Stimulated activated naive B cell treated with anti-CD40 and anti-IgM and Interleukin-4, amounts not matched to agents 10 μg/mL and 1 μg/mL and 100 μg/mL, for 72 hours (primary cell): ENCODE results near the gene TARM1.
"Not testable (repeated sequence)": the region's sequence is repeated elsewhere in the genome, so short reads cannot be mapped to it uniquely, and the experiment has no call there.

ENCODE experiments used
- ATAC-seq, 2 donors: fragments of 150-1000 bp; cut with Tn5 transposase; replicated peaks; 2 replicates each; pipeline ENCODE4 v1.10.0; 2021; ENCODE audit warnings: moderate library complexity in 1 of 2
- DNase-seq: peaks from one replicate; pipeline ENCODE4 v3.0.0; 2021
- H3K27ac Mint-ChIP-seq: one replicate; pipeline ENCODE4 v1.8.0; 2022; ENCODE audit warnings: mild to moderate bottlenecking, mixed read lengths
- H3K27me3 Mint-ChIP-seq, 2 donors: one replicate each; pipeline ENCODE4 v1.8.0; 2022; ENCODE audit warnings: mixed read lengths in 2 of 2
- H3K36me3 Mint-ChIP-seq, 2 donors: one replicate each; pipeline ENCODE4 v1.8.0; 2022; ENCODE audit warnings: mixed read lengths in 2 of 2, mild to moderate bottlenecking in 1 of 2
- H3K4me1 Mint-ChIP-seq, 2 donors: one replicate each; pipeline ENCODE4 v1.8.0; 2022; ENCODE audit warnings: mixed read lengths in 2 of 2, mild to moderate bottlenecking in 1 of 2
- H3K4me3 Mint-ChIP-seq, 2 donors: one replicate each; pipeline ENCODE4 v1.8.0; 2022; ENCODE audit warnings: mild to moderate bottlenecking in 2 of 2, mixed read lengths in 2 of 2, moderate library complexity in 1 of 2
- H3K9me3 Mint-ChIP-seq, 2 donors: one replicate each; pipeline ENCODE4 v1.8.0; 2022; ENCODE audit warnings: mixed read lengths in 2 of 2, mild to moderate bottlenecking in 1 of 2

Gene TARM1

DNA sequence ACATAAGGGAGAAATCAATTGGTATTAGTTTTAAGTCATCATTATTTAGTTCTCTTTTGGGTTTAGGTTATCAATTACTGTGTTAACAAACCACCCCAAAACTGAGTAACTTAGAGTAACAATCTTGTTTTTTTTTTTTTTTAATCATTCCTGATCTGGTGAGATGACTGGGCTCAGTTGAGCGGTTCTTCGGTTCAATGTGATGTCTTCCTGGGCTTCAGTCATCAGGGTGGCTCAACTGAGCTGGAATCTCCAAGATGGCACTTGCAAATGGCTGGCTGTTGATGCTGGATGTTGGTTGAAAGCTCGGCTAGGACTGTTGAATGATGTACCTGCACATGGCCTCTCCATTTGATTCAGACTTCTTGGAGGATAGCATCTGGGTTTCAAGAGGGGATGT, 3.2 kb upstream of the TARM1 start:
- peaks cover under 1 to 18% of the 10 kb centered on the region in 2 donors for H3K27me3 Mint-ChIP-seq
- no peak overlapping the region for H3K4me3 Mint-ChIP-seq
- no peak for ATAC-seq
- DNase-seq, result no peak
- H3K36me3 Mint-ChIP-seq, result no peaks in the 10 kb centered on the region
- H3K27ac Mint-ChIP-seq, result no peak overlapping the region
- H3K4me1 Mint-ChIP-seq, result no peaks in the 10 kb centered on the region
- H3K9me3 Mint-ChIP-seq, result peaks cover 4 to 12% of the 10 kb centered on the region in 2 donors

DNA sequence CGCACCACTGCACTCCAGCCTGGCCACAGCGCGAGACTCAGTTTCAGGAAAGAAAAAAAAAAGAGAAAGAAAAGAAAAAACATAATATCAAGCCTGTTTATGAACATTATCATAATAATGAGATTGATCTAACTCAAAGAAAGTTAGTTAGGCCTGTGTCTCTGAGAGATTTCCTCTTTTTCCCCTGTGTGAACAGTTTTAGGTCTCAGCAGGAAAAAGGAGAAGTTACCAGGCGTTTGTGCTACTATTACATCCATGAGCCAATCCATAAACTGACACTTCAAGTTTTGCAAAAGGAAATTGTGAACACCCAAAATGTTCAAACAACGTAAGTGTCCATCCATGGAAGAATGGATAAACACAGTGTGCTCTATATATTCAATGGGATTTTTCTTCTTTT, 3.8 kb downstream of the TARM1 start:
- H3K36me3 Mint-ChIP-seq, result no peaks in the 10 kb centered on the region
- ATAC-seq (no peak), DNase-seq (no peak)
- no peak overlapping the region for H3K27ac Mint-ChIP-seq
- peaks cover 0 to 11% of the 10 kb centered on the region in 2 donors for H3K27me3 Mint-ChIP-seq
- no peak overlapping the region for H3K4me3 Mint-ChIP-seq
- peaks cover 4 to 10% of the 10 kb centered on the region in 2 donors for H3K9me3 Mint-ChIP-seq
- H3K4me1 Mint-ChIP-seq, result no peaks in the 10 kb centered on the region

DNA sequence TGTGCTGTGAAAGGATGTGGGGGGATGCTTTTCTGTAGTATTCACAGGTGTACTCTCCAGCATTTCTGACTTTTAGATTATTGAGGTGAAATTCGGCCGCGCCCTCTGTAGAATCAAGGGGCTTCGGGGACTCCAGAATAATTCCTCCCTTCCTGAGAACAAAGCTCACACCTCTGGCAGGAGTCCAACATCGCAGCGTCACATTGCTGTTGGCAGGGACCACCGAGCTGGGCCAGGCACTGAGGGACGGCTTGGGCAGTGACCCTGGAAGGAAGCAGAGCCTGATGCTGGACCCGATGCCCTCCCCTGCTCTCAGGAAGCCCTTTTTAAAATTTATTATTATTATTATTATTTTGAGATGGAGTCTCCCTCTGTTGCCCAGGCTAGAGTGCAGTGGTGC, 6.3 kb downstream of the TARM1 start:
- DNase-seq (no peak), ATAC-seq (no peak)
- peaks cover 0 to 11% of the 10 kb centered on the region in 2 donors for H3K27me3 Mint-ChIP-seq
- H3K27ac Mint-ChIP-seq, result no peak overlapping the region
- no peaks in the 10 kb centered on the region for H3K36me3 Mint-ChIP-seq
- no peak overlapping the region for H3K4me3 Mint-ChIP-seq
- no peaks in the 10 kb centered on the region for H3K4me1 Mint-ChIP-seq
- peaks cover 2 to 4% of the 10 kb centered on the region in 2 donors for H3K9me3 Mint-ChIP-seq

DNA sequence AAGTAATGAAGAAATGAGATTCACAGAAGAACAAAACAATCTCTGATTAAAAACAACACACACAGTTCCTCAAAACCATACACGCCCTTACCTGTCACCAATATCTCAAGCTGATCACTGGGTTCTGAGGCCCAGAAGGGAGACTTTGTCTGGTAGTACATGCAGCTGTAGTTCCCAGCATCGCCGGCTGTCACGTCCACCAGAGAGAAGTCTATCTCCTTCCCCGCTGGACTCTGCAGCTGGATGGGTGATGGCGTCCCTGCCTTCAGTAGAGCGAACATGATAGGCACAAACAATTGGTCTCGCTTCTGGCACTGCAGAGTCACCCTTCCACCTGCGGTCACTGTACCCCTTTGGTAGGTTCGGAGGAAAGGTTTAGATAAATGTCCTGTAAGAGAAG, 7.3 kb downstream of the TARM1 start:
- no peak for ATAC-seq
- DNase-seq, result no peak
- Mint-ChIP-seq H3K27me3 (peaks cover 6 to 7% of the 10 kb centered on the region in 2 donors), H3K4me1 (no peaks in the 10 kb centered on the region), H3K27ac (no peak overlapping the region), H3K4me3 (no peak overlapping the region), H3K36me3 (peaks cover 0 to 5% of the 10 kb centered on the region in 2 donors), H3K9me3 (peaks cover 0 to 5% of the 10 kb centered on the region in 2 donors)

DNA sequence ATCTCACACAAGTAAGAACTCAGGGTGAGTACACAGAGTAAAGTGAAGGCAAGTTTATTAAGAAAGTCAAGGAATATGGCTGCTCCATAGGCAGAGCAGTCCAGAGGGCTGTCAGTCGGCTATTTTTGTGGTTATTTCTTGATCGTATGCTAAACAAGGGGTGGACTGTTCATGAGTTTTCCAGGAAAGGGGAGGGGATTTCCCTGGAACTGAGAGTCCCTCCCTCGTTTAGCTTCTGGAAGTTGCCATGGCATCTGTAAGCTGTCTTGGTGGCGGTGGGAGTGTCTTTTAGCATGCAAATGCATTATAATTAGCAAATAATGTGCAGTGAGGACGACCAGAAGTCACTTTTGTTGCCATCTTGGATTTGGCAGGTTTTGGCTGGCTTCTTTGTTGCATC, 11.7 kb downstream of the TARM1 start:
- Mint-ChIP-seq H3K27ac (no peak overlapping the region), H3K4me1 (no peaks in the 10 kb centered on the region), H3K36me3 (peaks cover 0 to 5% of the 10 kb centered on the region in 2 donors), H3K9me3 (peaks cover 0 to 5% of the 10 kb centered on the region in 2 donors), H3K27me3 (peaks cover 6 to 18% of the 10 kb centered on the region in 2 donors), H3K4me3 (no peak overlapping the region)
- ATAC-seq (no peak), DNase-seq (no peak)

DNA sequence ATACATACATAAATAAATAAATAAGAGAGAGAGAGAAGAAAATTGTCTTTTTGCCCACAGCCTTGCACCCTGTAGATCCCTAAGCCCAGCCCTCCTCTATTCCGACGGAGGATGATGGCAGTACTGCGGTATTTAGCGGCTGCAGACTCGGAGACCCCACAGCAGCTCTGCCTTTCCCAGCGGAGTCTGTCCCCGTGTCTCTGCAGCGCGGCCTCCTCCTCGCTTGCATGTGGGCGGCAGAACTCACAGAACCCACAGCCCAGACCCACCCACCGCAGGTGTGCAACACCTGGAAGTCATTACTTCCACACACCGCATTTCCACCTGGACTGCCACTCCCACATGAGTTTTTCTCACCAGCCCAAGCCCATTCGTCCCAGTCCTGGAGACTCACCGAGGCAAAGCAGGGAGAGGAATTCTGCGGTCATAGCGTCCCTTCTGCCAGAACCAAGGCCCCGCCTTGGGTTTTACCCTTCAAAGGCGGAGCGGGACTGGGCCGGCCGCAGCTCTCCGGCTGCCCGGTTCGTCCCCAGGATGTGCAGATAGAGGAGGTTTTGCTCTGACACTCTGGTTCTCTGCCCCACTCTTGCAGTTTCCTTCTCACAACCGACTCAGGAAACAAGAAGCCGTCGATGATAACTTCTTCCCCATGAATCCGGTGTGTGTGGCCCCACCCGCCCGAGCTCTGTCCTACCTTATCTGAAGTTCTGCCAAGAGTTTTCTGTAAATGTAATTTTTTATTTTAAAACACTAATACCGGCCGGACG, 17.6 kb downstream of the TARM1 start, which contains the start of gene VSTM1:
Gene VSTM1, minus strand, starts transcription at position 548 of the 767 bp plus-strand sequence. Its CDS starts 120 bp downstream, at position 428.
- Mint-ChIP-seq H3K36me3 (no peaks in the 10 kb centered on the region), H3K4me3 (no peak within 1 kb of the TSS), H3K27me3 (peaks cover 24 to 46% of the 10 kb centered on the region in 2 donors), H3K27ac (no peak within 1 kb of the TSS), H3K9me3 (no peaks in the 10 kb centered on the region), H3K4me1 (no peaks in the 10 kb centered on the region)
- no peak for ATAC-seq
- DNase-seq, result no peak

DNA sequence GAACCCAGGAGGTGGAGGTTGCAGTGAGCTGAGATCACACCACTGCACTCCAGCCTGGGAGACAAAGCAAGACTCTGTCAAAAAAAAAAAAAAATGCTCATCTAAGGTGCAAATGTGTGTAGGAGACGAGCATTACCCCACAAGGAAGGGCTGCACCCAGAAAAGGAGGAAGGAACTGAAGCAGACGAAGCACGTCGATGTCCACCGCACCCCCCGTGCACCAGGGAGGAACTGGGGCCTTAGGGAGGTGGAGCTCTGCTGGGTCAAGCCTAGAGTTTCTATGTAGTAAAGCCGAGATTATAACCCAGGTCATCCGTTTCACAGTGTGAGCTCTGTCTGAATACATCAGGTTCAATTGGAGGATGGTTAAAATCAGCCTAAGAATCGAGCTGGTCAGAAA, 18.5 kb downstream of the TARM1 start:
- H3K4me3 Mint-ChIP-seq, result no peak overlapping the region
- H3K4me1 Mint-ChIP-seq, result no peaks in the 10 kb centered on the region
- no peak overlapping the region for H3K27ac Mint-ChIP-seq
- peaks cover 24 to 46% of the 10 kb centered on the region in 2 donors for H3K27me3 Mint-ChIP-seq
- no peak for ATAC-seq
- no peaks in the 10 kb centered on the region for H3K36me3 Mint-ChIP-seq
- no peak for DNase-seq
- no peaks in the 10 kb centered on the region for H3K9me3 Mint-ChIP-seq

DNA sequence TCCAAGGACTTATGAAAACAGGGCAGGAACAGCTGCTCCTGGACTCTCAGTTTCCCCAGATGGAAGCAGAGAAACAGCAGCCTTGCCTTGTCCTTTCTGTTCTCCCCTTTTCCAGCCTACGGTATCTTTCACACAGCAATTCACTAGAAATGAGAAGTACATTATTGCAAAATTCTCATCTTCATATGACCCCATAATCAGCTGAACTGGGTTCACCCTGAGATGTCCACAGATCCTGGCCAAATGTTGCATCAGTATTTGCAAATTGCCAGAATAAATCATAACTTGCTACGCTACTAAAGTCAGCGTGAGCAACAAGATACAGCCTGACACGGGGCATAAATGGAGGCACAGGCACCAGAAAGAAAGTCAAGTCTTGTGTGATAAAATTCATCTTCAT, 33.5 kb downstream of the TARM1 start:
- Mint-ChIP-seq H3K36me3 (peaks cover 0 to 2% of the 10 kb centered on the region in 2 donors), H3K4me1 (no peaks in the 10 kb centered on the region), H3K4me3 (no peak overlapping the region), H3K9me3 (peaks cover 0 to 8% of the 10 kb centered on the region in 2 donors), H3K27me3 (peaks cover 31 to 34% of the 10 kb centered on the region in 2 donors), H3K27ac (no peak overlapping the region)
- no peak for DNase-seq
- ATAC-seq, result no peak

DNA sequence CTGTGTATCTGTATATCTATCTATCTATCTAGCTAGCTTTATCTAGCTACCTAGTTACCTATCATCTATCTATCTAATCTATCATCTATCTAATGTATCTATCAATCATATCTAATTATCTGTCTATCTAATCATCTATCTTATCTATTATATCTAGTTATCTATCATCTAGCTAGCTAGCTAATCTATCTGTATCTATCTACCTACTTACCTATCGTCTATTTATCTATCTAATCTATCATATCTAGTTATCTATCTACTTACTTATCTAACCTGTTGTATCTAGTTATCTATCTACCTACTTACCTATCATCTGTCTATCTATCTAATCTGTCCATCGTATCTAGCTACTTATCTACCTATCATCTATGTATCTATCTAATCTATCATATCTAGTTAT, 35.4 kb downstream of the TARM1 start:
- H3K4me1 Mint-ChIP-seq, result no peaks in the 10 kb centered on the region
- ATAC-seq (no peak), DNase-seq (no peak)
- H3K27ac Mint-ChIP-seq, result no peak overlapping the region
- H3K36me3 Mint-ChIP-seq, result peaks cover 0 to 2% of the 10 kb centered on the region in 2 donors
- H3K27me3 Mint-ChIP-seq, result peaks cover 36 to 39% of the 10 kb centered on the region in 2 donors
- no peak overlapping the region for H3K4me3 Mint-ChIP-seq
- H3K9me3 Mint-ChIP-seq, result peaks cover 0 to 8% of the 10 kb centered on the region in 2 donors

DNA sequence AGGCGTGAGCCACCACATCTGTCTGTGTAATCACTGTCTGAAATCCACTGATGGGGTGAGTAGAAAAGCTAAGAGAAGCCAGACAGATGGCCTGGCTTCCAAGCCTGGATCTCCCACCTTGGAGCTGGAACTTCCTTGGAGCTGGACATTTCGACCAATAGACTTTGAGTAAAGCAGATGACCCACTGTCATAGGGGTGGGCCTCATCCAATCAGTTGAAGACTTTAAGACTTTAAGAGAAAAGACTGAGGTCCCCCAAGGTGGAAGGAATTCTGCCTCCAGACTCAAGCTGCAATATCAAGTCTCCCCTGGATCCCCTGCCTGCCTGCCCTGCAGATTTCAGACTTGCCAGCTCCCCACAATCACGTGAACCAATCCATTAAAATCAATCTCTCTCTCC, 38.2 kb downstream of the TARM1 start:
- no peaks in the 10 kb centered on the region for H3K4me1 Mint-ChIP-seq
- DNase-seq (no peak), ATAC-seq (no peak)
- H3K27me3 Mint-ChIP-seq, result peaks cover 34 to 35% of the 10 kb centered on the region in 2 donors
- no peak overlapping the region for H3K4me3 Mint-ChIP-seq
- no peak overlapping the region for H3K27ac Mint-ChIP-seq
- H3K9me3 Mint-ChIP-seq, result no peaks in the 10 kb centered on the region
- peaks cover 0 to 2% of the 10 kb centered on the region in 2 donors for H3K36me3 Mint-ChIP-seq

DNA sequence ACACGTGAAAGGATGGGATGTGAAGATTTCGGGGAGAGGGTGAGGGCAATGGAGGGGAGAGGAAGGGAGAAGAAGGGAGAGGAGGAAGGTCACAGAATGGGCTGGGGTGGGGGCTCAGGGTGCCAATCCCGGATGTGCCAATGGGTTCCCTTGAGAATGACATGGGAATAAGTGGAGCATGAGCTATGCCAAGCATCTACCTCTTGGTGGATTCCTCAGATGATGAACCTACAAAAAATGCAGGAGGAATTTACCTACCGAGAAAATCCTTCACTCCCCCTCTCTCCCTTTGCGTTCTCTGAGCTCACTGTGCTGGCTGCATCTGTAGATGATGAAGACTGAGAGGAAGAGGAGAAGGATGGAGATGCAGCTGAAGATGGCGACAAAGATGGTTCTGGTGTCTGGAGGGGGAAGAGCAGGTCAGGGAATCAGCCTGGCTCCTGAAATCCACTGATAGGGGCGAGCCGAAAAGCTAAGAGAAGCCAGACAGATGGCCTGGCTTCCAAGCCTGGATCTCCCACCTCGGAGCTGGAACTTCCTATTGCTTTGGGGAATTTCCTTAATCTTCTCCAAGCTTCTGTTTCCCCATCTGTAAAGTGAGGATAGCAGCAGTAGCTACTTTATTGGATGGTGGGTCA, 39.1 kb downstream of the TARM1 start:
- no peak for DNase-seq
- Mint-ChIP-seq H3K27me3 (peaks cover 34 to 35% of the 10 kb centered on the region in 2 donors), H3K4me1 (no peaks in the 10 kb centered on the region), H3K36me3 (peaks cover 2 to 4% of the 10 kb centered on the region in 2 donors), H3K9me3 (peaks cover 3 to 6% of the 10 kb centered on the region in 2 donors), H3K27ac (no peak overlapping the region), H3K4me3 (no peak overlapping the region)
- ATAC-seq, result no peak

DNA sequence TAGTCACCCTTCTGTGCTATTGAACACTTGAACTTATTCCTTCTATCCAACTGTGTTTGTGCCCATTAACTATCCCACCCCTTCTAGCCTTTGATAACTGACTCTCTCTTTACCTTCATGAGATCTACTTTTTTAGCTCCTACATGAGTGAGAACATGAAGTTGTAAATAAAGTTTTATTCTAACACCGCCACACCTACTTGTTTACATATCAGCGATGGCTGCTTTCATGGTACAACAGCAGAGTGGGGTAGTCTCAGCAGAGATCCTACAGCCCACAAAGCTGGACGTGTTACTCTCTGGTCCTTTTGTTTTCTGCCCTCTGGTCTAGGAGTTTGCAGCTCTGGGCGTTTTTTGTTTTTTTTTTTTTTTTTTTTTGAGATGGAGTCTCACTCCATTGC, 41.2 kb downstream of the TARM1 start:
- ATAC-seq (no peak), DNase-seq (no peak)
- H3K9me3 Mint-ChIP-seq, result peaks cover 5 to 6% of the 10 kb centered on the region in 2 donors
- peaks cover 21 to 22% of the 10 kb centered on the region in 2 donors for H3K27me3 Mint-ChIP-seq
- H3K4me3 Mint-ChIP-seq, result no peak overlapping the region
- no peaks in the 10 kb centered on the region for H3K4me1 Mint-ChIP-seq
- peaks cover 2 to 4% of the 10 kb centered on the region in 2 donors for H3K36me3 Mint-ChIP-seq
- no peak overlapping the region for H3K27ac Mint-ChIP-seq

DNA sequence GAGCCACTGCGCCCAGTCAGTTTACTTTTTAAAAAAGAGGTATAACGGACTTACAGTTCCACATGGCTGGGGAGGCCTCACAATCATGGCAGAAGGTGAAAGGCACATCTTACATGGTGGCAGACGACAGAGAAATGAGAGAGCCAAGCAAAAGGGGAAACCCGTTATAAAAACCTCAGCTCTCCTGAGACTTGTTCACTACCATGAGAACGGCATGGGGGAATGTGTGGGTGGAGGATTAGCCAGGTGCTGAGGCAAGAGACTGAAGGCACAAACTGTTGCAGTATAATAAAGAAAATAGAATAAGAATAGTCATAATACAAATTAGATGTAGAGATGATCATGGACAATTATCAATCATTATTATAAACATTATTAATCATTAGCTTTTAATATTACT, 44.6 kb downstream of the TARM1 start:
- H3K4me1 Mint-ChIP-seq, H3K4me3 Mint-ChIP-seq: not testable (repeated sequence)
- peak in 1 of 2 donors; percentile 39 for ATAC-seq

DNA sequence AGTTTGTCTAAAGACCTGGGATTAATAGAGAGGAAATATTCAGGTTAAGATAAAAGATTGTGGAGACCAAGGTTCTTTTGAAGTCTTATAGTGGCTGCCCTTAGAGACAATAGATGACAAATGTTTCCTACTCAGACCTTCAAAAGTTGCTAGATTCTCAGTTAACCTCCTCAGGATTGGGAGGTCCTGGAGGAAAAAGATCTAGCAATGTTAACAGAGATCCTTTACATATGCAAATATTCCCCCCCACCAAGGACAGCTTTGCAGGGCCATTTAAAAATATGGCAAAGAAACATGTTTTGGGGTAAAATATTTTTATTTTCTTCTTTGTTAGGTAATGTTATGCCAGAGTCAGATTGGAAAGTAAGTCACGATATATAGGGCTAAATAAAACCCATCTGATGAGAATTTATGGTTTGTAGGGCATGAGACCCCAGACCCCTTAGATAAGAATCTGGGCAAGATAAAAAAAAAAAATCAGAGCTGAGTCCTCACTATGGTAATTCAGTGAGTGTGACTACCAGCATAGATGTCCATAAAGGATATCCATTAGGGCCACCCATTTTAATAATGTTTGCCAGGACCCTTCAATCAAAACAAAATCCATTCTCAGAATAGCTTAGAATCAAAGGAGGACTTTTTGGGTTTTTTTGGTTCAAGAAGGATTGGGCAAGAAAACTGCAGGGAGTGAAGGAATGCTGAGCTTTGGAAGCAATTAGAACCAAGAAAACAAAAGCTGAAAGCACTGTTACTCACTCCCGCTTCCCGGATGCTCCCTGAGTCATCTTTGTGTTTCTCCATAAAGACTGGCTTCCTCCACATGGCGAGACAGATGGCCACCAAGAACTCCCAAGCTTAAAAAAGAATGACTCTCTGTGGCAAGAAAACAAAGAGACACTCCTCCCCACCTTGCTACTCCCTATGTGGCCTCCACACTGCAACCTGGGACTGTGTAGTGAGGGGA, 45.7 kb downstream of the TARM1 start:
- no peak for DNase-seq
- Mint-ChIP-seq H3K4me3 (no peak overlapping the region), H3K9me3 (peaks cover 5 to 6% of the 10 kb centered on the region in 2 donors), H3K36me3 (peaks cover 0 to 4% of the 10 kb centered on the region in 2 donors), H3K4me1 (peaks cover 0 to 7% of the 10 kb centered on the region in 2 donors), H3K27ac (no peak overlapping the region), H3K27me3 (peaks cover 17 to 23% of the 10 kb centered on the region in 2 donors)
- no peak for ATAC-seq

More for the DNA sequence above, 44.6 kb downstream of the TARM1 start:
- H3K9me3 Mint-ChIP-seq, DNase-seq, H3K36me3 Mint-ChIP-seq, H3K27ac Mint-ChIP-seq: not testable (repeated sequence)
- H3K27me3 Mint-ChIP-seq, result peaks cover 9 to 16% of the 10 kb centered on the region in 2 donors
